Activated naive CD4-positive, alpha-beta T cell treated with anti-CD3 and anti-CD28 coated beads, Interleukin-2, amount 50 U/mL, for 72 hours (primary cell): ENCODE data around the gene ZNF776. TPM values are rescaled to one million over a fixed set of nuclear protein-coding genes. Genes with fewer than 3 reads are reported as not detected.

Source experiments
- ATAC-seq, 2 donors: fragments of 150-1000 bp; cut with Tn5 transposase; 2 replicates each; pipeline ENCODE4 v1.10.0; 2021; ENCODE audit warnings: mild to moderate bottlenecking in 2 of 2, moderate library complexity in 2 of 2
- DNase-seq, 2 donors: peaks; one replicate each; pipeline ENCODE4 v3.0.0; 2021 to 2022; ENCODE audit warnings: low spot score in 2 of 2
- H3K27ac Mint-ChIP-seq, 2 donors: one replicate each; pipeline ENCODE4 v1.8.0; 2022; ENCODE audit warnings: mild to moderate bottlenecking in 2 of 2, mixed read lengths in 2 of 2
- H3K36me3 Mint-ChIP-seq, 2 donors: one replicate each; pipeline ENCODE4 v1.8.0; 2022; ENCODE audit warnings: mixed read lengths in 2 of 2
- H3K9me3 Mint-ChIP-seq, 2 donors: one replicate each; pipeline ENCODE4 v1.8.0; 2022; ENCODE audit warnings: mixed read lengths in 2 of 2
- total RNA-seq, 2 donors: library from RNA; stranded (reverse); gene quantifications; one replicate each; pipeline ENCODE4 v1.2.3, GENCODE V29; 2022

The ZNF776 gene
- total RNA-seq, 2 donors from 2014 or later = 7.3 to 9.6 TPM

DNA sequence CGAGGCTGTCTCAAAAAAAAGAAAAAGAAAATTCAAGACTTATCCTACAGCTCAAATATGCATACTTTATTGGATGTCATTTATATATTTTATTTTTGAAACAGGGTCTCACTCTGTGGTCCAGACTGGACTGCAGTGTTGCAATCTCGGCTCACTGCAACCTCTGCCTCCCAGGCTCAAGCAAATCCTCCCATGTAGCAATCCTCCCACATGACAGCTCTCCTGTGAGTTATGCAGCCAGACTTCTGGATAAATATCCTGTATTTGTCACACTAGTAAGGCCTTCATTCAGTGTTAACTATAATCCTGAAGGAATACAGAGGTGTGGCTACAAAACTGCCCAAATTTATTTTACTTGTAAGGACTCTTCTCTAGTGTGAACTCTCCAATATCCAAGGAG lies 60.9 kb downstream of the ZNF776 start:
- H3K27ac Mint-ChIP-seq = no peak overlapping the region
- DNase-seq (no peak), ATAC-seq (no peak)
- H3K9me3 Mint-ChIP-seq = no peaks in the 10 kb centered on the region
- H3K36me3 Mint-ChIP-seq = peaks cover 17 to 47% of the 10 kb centered on the region in 2 donors

Other genes with a start within 250 kb of the ZNF776 start
- gene ZNF773, start 246.9 kb upstream of the ZNF776 start, total RNA-seq = 1 to 10 TPM; 4.2 to 7.0 TPM
- 1 to 10 TPM; 3.7 to 3.9 TPM for gene ZNF549, start 219.5 kb upstream of the ZNF776 start, total RNA-seq
- 10 to 100 TPM in 1 of 2 donors, 1 to 10 TPM in 1; 6.4 to 14.4 TPM for gene ZNF550, start 187.0 kb upstream of the ZNF776 start, total RNA-seq
- 1 to 10 TPM; 2.0 to 2.5 TPM for gene ZNF416, start 167.9 kb upstream of the ZNF776 start, total RNA-seq
- gene ZIK1, start 162.7 kb upstream of the ZNF776 start, total RNA-seq = 1 to 10 TPM; 2.4 to 5.6 TPM
- gene ZNF530, start 146.9 kb upstream of the ZNF776 start, total RNA-seq = 1 to 10 TPM; 3.9 to 5.4 TPM
- 1 to 10 TPM; 4.2 to 6.7 TPM for gene ZNF134, start 132.6 kb upstream of the ZNF776 start, total RNA-seq
- gene ZNF211, start 113.6 kb upstream of the ZNF776 start, total RNA-seq = 10 to 100 TPM in 1 of 2 donors, 1 to 10 TPM in 1; 9.8 to 12.0 TPM
- under 1 TPM in 1 of 2 donors, not detected in 1; 0.18 TPM for gene ZSCAN4, start 77.9 kb upstream of the ZNF776 start, total RNA-seq
- gene ZNF551, start 64.8 kb upstream of the ZNF776 start, total RNA-seq = 1 to 10 TPM; 4.8 to 9.6 TPM
- 1 to 10 TPM in 1 of 2 donors, under 1 TPM in 1; 0.62 to 2.1 TPM for gene ZNF154, start 37.6 kb upstream of the ZNF776 start, total RNA-seq
- gene ZNF671, start 19.2 kb upstream of the ZNF776 start, total RNA-seq = 1 to 10 TPM; 7.1 to 7.5 TPM
- gene ZNF586, start 22.9 kb downstream of the ZNF776 start, total RNA-seq = 10 to 100 TPM; 16.1 to 21.3 TPM
- gene ZNF552, start 68.1 kb downstream of the ZNF776 start, total RNA-seq = 1 to 10 TPM; 6.2 to 7.1 TPM
- gene ZNF587B, start 83.5 kb downstream of the ZNF776 start, total RNA-seq = 10 to 100 TPM in 1 of 2 donors, 1 to 10 TPM in 1; 9.2 to 20.9 TPM
- gene ZNF587, start 103.0 kb downstream of the ZNF776 start, total RNA-seq = 10 to 100 TPM; 28.7 to 36.6 TPM
- gene ZNF814, start 142.2 kb downstream of the ZNF776 start, total RNA-seq = 10 to 100 TPM; 12.1 to 18.1 TPM
- 10 to 100 TPM; 13.7 to 16.8 TPM for gene ZNF417, start 169.8 kb downstream of the ZNF776 start, total RNA-seq
- 1 to 10 TPM; 2.4 to 3.1 TPM for gene ZNF418, start 188.6 kb downstream of the ZNF776 start, total RNA-seq
- gene ZNF256, start 200.9 kb downstream of the ZNF776 start, total RNA-seq = 1 to 10 TPM; 5.0 to 6.0 TPM
- under 1 TPM in 1 of 2 donors, not detected in 1; 0.56 TPM for gene C19orf18, start 227.7 kb downstream of the ZNF776 start, total RNA-seq